GM21825 (cell line): ENCODE results near the gene IPO4.
A peak's percentile ranks its signal among the peaks of the same experiment; 100 is the strongest.

Experiments used
- ATAC-seq: cut with Tn5 transposase; IDR thresholded peaks from one replicate; pipeline ENCODE4 v1.9.1; 2021; ENCODE audit warnings: mild to moderate bottlenecking, moderate library complexity; ENCODE audit not compliant: unreplicated experiment

Gene IPO4

DNA sequence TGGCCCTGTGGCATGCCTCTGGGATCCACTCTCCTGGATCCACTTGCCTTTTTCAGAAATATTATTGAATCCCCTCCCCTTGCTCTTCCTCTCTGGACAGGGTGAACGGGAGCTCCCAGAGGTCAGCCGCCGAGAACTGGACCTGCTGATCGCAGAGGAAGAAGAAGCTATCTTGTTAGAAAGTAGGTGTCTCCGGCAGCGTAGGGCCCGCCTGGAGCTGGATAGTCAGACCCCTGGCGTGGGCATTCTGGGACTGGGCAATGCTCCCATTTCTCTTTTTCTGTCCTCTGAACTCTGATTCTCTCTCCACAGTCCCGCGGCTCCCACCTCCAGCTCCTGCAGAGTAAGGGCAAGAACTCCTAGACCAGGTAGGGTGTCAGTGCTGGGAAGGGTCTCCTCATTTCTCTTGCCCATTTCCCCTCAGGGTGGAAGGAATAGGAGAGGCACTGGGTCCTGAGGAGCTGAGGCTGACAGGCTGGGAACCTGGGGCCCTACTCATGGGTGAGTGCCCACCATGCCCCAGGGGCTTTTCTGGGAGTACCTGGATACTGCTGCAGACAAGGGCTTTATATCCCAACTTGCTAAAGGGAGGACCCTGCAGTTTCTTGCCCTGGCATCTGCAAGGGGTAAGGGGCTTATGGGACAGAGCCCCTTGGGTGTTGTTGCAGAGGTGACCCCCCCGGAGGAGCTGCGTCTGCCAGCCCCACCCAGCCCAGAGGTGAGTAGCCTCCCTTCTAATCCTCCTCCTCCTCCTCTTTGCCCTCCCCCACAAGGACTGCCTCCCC is 11.4 kb downstream of the IPO4 start:
- ATAC-seq = no peak

DNA sequence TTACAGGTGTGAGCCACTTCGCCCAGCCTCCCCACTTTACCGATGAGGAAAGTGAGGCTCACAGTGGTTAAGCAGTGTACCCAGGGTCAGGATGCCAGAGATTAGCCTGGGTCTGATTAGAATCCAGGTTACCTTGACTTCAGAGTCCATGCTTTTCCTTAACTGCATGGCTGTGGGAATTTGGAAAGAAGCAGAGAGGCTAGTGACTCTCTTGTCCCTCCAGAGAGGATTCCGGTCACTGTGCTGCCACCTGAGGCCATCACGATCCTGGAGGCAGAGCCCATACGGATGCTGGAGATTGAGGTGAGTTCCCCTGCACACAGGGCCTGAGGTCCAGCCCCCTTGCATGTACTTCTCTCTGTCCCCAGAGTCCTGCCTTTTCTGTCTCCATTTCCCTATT is 12.0 kb downstream of the IPO4 start:
- no peak for ATAC-seq

DNA sequence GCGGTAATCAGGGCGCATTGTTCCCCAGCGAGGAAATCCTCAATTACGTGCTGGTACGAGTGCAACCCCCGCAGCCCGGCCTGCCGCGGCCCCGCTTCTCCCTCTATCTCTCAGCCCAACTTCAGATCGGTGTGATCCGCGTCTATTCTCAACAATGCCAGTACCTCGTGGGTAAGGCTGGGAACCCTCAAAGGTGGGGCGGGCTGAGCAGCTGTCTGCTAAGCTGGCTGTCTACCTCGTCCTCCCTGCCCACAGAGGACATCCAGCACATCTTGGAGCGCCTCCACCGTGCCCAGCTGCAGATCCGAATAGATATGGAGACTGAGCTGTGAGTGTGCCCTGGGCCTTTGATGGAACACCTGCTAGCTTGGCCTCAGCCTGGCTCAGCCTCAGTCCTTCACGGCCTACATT is 15.7 kb downstream of the IPO4 start:
- ATAC-seq = no peak

DNA sequence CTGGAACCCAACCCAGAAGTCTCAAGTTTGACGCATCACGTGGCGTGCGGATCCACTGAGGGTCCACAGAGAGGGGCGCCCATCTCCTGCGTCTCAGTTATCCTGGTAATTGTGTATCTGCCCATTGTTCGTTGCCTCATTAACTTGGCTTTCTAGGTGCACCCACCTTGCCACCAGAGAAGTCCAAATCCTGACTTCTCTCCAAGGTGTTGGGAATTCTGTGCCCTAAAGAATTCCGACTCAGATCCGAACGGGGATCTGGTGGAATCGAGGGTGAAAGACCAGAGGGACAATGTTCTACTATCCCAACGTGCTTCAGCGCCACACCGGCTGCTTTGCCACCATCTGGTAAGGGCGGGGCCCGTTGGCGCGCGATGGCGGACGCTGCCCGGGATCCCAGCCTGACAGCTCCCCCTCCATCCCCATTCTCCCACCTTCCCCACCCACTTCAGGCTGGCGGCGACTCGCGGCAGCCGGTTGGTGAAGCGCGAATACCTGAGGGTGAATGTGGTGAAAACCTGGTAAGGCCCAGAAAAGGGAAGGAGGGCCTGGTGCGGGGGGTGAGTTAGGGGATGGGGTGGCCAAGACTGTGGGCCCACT is 16.3 kb downstream of the IPO4 start:
- no peak for ATAC-seq

DNA sequence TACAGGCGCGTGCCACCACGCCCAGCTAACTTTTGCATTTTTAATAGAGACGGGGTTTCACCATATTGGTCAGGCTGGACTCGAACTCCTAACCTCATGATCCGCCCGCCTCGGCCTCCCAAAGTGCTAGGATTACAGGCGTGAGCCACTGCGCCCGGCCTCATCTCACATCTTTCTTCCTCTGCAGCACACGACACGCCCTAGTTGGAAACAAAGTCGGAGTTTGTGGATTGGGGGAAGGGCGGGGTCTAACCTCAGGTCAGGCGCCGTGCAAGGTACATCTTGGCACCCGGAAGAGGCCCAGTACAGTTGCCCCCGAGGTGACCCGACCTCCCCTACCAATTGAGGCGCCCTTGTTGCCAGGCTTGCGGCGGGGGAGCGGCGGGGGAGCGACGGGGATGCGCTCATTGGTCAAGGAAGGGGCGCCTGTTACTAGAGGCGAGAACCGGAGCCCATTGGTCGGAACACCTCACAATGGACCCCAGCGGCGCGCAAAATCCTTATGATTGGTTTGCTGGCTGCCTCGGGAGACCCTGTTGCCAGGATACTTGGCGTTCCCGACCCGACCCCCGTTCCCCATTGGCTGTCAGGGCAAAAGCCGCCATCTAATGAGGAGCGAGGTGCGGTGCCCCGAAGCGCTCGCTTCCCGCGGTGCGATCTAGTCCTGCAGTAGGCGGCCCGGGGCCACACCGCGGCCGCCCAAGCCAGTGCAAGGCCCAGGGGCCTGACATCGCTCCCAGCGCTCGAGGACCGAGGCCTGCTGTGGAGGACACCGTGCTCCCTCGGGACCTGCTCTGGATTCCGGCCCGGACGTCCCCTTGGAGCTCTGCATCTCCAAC is 17.0 kb downstream of the IPO4 start, which contains the start of gene REC8:
REC8 (plus strand) TSS at position 659 of the 839 bp plus-strand sequence. CDS start 473 bp downstream, outside the sequence.
- ATAC-seq = peak; percentile 81

DNA sequence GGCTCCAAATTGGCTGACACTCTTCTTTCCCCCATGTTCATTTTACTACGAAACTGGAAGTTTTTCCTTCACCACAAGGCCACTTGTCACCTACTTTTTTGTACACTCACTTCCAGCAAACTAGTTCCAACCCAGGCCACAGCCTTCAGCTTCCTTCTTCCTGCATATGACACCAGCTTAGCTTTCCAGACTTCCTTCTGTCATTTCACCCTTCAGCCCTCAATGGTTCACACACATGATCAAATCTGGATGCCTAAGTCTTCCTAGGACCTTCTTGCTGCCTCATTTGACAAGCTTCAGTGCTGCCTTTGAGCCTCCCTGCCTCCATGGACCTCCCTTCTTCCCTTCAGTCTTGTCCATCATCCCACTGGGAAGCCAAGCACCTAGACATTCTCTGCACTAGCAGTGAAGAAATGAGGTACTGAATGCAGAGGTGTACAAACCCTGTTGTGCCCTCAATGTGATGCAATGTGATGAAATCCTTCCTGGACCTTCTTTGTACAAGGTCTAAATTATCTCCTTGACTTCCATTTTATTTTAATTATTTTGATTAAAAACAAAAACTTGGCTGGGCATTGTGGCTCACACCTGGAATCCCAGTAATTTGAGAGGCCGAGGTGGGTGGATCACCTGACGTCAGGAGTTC is 21.0 kb downstream of the IPO4 start:
- no peak for ATAC-seq

DNA sequence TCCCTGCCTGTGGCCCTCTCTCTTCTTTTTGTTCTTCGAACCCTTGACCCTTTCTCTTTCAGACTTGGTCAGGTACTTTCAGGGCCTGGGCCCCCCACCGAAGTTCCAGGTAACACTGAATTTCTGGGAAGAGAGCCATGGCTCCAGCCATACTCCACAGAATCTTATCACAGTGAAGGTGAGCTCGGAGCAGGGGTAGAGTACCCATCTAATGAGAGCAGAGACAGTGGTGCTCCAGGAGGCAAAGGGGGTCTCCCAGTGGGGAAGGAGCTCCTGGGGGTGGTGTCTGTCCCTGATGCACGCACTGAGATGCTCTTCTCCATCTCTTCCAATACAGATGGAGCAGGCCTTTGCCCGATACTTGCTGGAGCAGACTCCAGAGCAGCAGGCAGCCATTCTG is 22.8 kb downstream of the IPO4 start:
- no peak for ATAC-seq

DNA sequence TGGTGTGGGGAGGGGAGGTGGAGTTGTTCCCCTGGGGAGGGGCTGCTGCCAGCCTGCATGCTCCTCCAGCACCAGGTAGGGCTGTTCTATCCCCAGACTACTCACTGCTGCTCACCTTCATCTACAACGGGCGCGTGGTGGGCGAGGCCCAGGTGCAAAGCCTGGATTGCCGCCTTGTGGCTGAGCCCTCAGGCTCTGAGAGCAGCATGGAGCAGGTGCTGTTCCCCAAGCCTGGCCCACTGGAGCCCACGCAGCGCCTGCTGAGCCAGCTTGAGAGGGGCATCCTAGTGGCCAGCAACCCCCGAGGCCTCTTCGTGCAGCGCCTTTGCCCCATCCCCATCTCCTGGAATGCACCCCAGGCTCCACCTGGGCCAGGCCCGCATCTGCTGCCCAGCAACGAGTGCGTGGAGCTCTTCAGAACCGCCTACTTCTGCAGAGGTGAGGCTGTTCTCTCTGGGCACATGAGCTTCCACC is 24.1 kb downstream of the IPO4 start:
- no peak for ATAC-seq

DNA sequence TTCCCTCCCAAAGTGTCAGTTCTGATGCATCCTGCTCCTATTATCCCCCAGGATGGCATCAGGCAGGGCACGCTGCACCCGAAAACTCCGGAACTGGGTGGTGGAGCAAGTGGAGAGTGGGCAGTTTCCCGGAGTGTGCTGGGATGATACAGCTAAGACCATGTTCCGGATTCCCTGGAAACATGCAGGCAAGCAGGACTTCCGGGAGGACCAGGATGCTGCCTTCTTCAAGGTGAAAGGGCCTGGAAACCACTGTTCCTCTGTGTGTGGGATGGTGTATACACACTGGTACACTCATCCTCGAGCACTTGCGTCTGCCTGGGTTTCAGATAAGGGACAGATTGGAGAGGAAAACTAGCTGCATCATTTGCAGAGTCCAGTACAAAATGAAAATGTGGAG is 26.5 kb downstream of the IPO4 start:
- no peak for ATAC-seq

DNA sequence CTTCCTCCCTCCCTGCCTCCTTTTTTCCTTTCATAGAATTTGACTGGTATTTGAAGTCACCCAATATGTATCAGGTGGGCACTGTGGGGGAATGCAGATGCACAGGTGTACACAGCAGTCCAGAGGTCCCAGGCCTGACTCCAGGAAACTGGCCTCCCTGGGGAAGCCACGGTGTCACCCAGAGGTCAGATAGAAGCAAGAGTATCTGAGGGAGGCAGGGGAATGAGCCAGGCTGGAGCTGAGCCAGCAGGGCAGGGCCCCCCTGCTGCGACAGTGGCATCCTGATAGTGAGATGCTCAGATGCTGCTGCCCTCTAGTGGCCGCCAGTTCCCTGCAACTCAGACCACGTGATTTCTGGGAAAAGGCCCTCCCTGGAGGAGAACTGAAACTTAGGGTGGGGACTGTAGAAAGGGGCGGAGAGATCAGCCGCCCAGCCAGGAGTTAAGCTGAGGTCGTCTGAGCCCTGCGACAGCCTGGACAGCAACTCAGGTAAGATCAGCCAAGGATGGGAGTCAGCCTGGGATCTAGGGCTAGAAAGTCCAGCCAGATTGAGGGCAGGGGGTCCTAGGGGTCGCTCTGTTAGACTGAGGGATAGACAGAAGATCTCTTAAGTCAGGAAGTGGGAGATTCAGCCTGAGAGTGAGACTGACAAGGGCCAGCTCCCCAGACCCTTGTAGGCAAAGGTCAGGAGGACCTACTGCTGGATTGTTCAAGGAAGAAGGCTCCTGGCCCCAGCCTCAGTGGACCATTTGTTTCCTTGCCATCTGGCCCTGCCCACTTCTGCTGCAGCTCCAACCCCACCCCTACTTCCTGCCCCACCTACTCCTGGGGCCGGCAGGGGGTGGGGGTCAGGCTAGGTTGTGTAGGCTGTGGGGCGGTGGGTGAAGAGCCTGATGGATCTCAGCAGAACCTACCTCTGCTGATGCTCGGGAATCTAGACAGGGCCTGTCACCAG is 27.5 kb downstream of the IPO4 start, which contains the start of gene IRF9:
IRF9 (plus strand) TSS at position 416 of the 955 bp plus-strand sequence. CDS start 880 bp downstream, outside the sequence.
- peak; percentile 77 for ATAC-seq

DNA sequence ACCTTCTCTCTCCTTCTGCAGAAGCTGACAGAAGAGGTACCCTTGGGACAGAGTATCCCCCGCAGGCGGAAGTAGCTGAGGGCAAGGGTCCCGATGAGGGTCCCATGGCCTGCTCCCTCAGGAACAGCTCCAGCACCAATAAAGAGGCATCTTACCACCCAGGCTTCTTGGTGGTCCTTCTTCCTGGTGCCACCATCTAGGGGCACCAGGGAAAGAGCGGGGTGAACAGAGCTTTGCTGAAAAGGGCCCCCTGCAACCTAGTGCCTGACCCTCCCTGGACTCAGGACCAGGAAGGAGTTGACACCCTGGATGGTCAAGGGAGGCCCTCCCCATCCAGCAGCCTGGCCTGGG is 28.1 kb downstream of the IPO4 start:
- peak; percentile 3 for ATAC-seq

DNA sequence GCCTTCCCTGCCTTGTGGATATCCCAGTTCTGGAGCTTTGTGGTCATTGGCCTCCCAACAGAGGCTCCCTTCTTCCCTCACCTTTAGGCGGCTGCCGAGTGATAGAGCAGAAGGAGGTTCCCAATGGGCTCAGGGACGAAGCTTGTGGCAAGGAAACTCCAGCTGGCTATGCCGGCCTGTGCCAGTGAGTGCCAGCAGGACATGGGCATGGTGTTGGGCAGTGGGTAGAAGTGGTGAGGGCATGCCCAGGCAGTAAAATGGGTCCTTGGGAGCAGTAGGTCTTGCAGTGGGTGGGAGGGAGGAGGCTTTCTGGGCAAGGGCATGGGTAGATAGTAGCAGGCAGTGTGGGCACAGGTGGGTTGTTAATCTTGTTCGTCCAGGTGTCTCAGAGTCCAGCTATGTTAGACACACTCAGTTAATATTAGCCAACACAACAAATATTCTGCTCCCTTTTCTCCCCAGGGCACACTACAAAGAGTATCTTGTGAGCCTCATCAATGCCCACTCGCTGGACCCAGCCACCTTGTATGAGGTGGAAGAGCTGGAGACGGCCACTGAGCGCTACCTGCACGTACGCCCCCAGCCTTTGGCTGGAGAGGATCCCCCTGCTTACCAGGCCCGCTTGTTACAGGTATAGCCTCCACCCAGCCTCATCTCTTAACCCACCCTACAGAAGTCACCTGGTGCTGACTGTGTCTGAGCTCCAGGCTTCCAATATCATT is 28.7 kb downstream of the IPO4 start:
- ATAC-seq = no peak

DNA sequence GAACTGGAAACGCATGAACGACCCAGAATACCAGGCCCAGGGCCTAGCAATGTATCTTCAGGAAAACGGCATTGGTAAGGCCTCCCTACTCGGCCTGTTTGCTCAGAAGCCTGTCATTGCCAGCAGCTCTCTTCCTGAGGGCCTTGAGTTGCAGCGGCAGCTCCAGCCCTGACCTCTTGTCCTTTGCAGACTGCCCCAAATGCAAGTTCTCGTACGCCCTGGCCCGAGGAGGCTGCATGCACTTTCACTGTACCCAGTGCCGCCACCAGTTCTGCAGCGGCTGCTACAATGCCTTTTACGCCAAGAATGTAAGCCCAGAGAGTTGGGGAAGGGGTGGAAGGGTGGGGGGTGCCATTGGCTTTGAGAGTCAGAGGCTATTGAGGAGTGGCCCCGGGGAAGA is 31.3 kb downstream of the IPO4 start:
- no peak for ATAC-seq

DNA sequence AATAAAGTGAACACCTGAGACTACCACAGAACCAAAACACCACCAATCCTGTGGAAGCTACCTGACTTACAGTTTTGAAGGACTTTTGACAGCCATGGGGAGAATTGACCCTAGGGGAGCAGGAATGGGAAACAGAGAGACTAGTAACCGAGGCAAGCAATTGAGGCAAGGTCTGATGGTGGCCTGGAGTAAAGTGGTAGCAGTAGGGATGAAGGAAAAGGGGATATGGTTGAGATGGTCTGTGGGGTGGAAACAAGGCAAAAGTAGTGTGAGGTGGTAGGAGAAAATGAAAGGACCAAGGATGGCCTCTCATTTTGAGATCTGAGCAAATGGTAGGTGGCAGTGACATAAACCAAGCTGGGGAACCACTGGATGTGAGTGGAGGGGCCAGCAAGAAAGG is 31.8 kb downstream of the IPO4 start:
- ATAC-seq = no peak

DNA sequence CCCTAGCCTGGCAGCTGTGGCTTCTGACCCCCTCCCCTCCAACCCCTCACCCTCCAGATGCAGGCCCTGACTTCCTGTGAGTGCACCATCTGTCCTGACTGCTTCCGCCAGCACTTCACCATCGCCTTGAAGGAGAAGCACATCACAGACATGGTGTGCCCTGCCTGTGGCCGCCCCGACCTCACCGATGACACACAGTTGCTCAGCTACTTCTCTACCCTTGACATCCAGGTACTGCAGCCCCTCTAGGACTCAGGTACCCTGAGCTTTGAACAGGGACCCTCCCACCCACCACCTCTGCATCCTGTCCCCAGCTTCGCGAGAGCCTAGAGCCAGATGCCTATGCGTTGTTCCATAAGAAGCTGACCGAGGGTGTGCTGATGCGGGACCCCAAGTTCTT is 33.5 kb downstream of the IPO4 start:
- no peak for ATAC-seq

DNA sequence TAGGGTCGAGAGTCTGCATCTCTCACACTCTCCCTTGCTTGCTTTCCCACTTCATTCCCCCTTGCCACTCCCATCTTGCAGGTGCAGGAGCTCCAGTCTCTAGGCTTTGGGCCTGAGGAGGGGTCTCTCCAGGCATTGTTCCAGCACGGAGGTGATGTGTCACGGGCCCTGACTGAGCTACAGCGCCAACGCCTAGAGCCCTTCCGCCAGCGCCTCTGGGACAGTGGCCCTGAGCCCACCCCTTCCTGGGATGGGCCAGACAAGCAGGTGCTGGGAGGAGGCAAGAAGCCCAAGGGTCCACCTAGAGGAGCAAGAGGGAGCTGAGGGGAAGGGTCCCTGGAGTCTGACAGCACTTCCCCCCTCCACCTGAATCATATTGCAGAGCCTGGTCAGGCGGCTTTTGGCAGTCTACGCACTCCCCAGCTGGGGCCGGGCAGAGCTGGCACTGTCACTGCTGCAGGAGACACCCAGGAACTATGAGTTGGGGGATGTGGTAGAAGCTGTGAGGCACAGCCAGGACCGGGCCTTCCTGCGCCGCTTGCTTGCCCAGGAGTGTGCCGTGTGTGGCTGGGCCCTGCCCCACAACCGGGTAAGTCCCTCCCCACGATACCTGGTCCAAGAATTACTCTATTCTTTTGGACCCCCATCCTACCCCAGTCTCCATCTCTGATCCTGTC is 37.1 kb downstream of the IPO4 start:
- no peak for ATAC-seq

DNA sequence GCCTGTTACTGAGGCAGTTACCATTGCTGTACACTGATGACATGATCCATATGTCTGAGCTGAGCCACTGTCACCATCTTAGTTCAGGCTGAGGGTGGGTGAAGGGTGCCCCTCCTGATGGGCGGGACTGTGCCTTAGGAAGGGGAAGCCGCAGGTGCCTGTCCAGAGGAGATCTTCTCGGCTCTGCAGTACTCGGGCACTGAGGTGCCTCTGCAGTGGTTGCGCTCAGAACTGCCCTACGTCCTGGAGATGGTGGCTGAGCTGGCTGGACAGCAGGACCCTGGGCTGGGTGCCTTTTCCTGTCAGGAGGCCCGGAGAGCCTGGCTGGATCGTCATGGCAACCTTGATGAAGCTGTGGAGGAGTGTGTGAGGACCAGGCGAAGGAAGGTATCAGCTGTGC is 37.6 kb downstream of the IPO4 start:
- no peak for ATAC-seq

DNA sequence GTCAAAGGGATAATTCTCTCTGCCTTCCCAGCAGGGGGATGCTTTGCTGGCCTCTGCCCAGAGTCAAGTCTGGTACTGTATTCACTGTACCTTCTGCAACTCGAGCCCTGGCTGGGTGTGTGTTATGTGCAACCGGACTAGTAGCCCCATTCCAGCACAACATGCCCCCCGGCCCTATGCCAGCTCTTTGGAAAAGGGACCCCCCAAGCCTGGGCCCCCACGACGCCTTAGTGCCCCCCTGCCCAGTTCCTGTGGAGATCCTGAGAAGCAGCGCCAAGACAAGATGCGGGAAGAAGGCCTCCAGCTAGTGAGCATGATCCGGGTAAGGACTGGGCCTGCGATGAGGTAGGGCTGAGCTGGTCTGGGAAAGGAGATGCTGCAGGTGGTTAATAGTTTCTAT is 38.0 kb downstream of the IPO4 start:
- no peak for ATAC-seq

DNA sequence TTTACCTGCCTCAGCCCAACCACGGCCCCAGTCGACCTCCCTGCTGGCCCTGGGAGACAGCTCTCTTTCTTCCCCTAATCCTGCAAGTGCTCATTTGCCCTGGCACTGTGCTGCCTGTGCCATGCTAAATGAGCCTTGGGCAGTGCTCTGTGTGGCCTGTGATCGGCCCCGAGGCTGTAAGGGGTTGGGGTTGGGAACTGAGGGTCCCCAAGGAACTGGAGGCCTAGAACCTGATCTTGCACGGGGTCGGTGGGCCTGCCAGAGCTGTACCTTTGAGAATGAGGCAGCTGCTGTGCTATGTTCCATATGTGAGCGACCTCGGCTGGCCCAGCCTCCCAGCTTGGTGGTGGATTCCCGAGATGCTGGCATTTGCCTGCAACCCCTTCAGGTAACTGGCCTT is 38.6 kb downstream of the IPO4 start:
- ATAC-seq = no peak
